HepG2 (cell line): ENCODE data around the gene PRSS33. TPM values are rescaled to one million over a fixed set of nuclear protein-coding genes. Genes with fewer than 3 reads are reported as not detected.

ENCODE experiments used
- ATAC-seq: fragments of 200-7000 bp; cut with Tn5 transposase; 3 replicates; pipeline ENCODE4 v1.9.1; 2020; ENCODE audit warnings: mild to moderate bottlenecking, moderate library complexity
- BruUV-seq: library from RNA; stranded (reverse); fragments of 400-500 nt; replicated peaks from 2 replicates; lab custom pipeline; 2021; lab: Mats Ljungman, UMichigan
- CTCF ChIA-PET: fragments of 300-600 bp; formaldehyde crosslinking; extraction: SDS; loops from one replicate; lab custom pipeline; 2021; ENCODE audit warnings: low total read pairs, inconsistent platforms, low intra/inter-chr PET ratio; lab: Yijun Ruan, JAX
- POLR2A ChIA-PET: fragments of 350-600 bp; sonication (Branson Sonifier 250); formaldehyde crosslinking; loops from one replicate; lab custom pipeline; 2020; ENCODE audit warnings: antibody characterized with exemption, inconsistent platforms; lab: Yijun Ruan, JAX
- DNase-seq: peaks from one replicate; pipeline ENCODE4 v3.0.0-alpha.2; 2015; ENCODE audit warnings: low spot score
- FAIRE-seq: peaks from 3 replicates; lab custom pipeline; 2011; peaks lifted over from hg19 to GRCh38; lab: Jason Lieb, UNC
- H2AFZ ChIP-seq: one replicate; pipeline ENCODE4 v1.6.1; 2011; ENCODE audit warnings: low read length, inconsistent platforms
- H3K27ac ChIP-seq: fragments of 300-600 bp; 3 replicates; pipeline ENCODE4 v1.8.0; 2011; ENCODE audit warnings: mixed run types, mild to moderate bottlenecking, mixed read lengths, low read length, inconsistent platforms; ENCODE audit not compliant: insufficient read depth; ENCODE audit errors: extremely low read length
- H3K27me3 ChIP-seq, 2 experiments: fragments of 200-600 bp in 1 of 2; 2 replicates in 1 of 2; 3 replicates in 1 of 2; pipeline versions ENCODE4 v1.6.0 to v1.8.0; 2011; ENCODE audit warnings: low read length in 2 of 2, mild to moderate bottlenecking in 2 of 2, moderate library complexity in 2 of 2, inconsistent platforms in 1 of 2; ENCODE audit not compliant: insufficient read depth in 2 of 2, control insufficient read depth in 1 of 2
- H3K36me3 ChIP-seq, 2 experiments: fragments of 200-600 bp in 1 of 2; replicated peaks in 1 of 2; 2 replicates in 1 of 2; 3 replicates in 1 of 2; pipeline versions ENCODE4 v1.5.1 to v1.8.0; 2011; ENCODE audit warnings: low read length in 2 of 2, inconsistent platforms in 1 of 2; ENCODE audit not compliant: insufficient read depth in 2 of 2, control insufficient read depth in 1 of 2
- H3K4me1 ChIP-seq: 2 replicates; pipeline ENCODE4 v1.5.1; 2012; ENCODE audit warnings: low read length, inconsistent platforms; ENCODE audit not compliant: insufficient read depth
- H3K4me2 ChIP-seq: 2 replicates; pipeline ENCODE4 v1.6.0; 2011; ENCODE audit warnings: low read depth, low read length, inconsistent platforms
- H3K4me3 ChIP-seq, 3 experiments: fragments of 200-600 bp in 1 of 3; sonication (generic), shearing (Covaris generic) in 1 of 3; replicated peaks in 1 of 3; 2 replicates each; pipeline ENCODE4 v1.5.1; 2011 to 2016; ENCODE audit warnings: low read length in 3 of 3, inconsistent platforms in 2 of 3, low read depth in 2 of 3, mild to moderate bottlenecking in 2 of 3, control low read depth in 1 of 3, mixed read lengths in 1 of 3; ENCODE audit not compliant: insufficient read depth in 1 of 3
- H3K79me2 ChIP-seq: one replicate; pipeline ENCODE4 v1.6.1; 2011; ENCODE audit warnings: low read length, inconsistent platforms; ENCODE audit not compliant: insufficient read depth
- H3K9ac ChIP-seq: 2 replicates; pipeline ENCODE4 v1.6.0; 2011; ENCODE audit warnings: mild to moderate bottlenecking, low read depth, low read length, inconsistent platforms; ENCODE audit not compliant: insufficient read depth
- H3K9me3 ChIP-seq: 2 replicates; pipeline ENCODE4 v1.5.1; 2012; ENCODE audit warnings: mild to moderate bottlenecking, low read length
- H4K20me1 ChIP-seq: 2 replicates; pipeline ENCODE4 v1.6.0; 2011; ENCODE audit warnings: inconsistent platforms, mild to moderate bottlenecking, low read length, moderate library complexity; ENCODE audit not compliant: insufficient read depth
- BRCA1 ChIP-seq: sonication (generic); formaldehyde crosslinking; IDR thresholded peaks from 2 replicates; pipeline ENCODE4 v1.4.0; 2020; ENCODE audit warnings: missing genetic modification reagents
- ELF4 ChIP-seq: sonication (generic); formaldehyde crosslinking; IDR thresholded peaks from 2 replicates; pipeline ENCODE4 v1.5.0; 2020; ENCODE audit warnings: missing genetic modification reagents, mild to moderate bottlenecking, moderate library complexity, borderline replicate concordance
- FOXA3 ChIP-seq: IDR thresholded peaks from 2 replicates; pipeline ENCODE4 v1.6.1; 2016; ENCODE audit warnings: missing genetic modification reagents, missing compliant biosample characterization
- POLR2A ChIP-seq, 2 experiments: IDR thresholded peaks; 2 replicates each; pipeline ENCODE4 v1.6.1; 2011; ENCODE audit warnings: low read depth in 2 of 2, low read length in 2 of 2, mild to moderate bottlenecking in 1 of 2, moderate library complexity in 1 of 2; ENCODE audit not compliant: insufficient read depth in 1 of 2
- POLR2AphosphoS2 ChIP-seq: IDR thresholded peaks from 2 replicates; pipeline ENCODE4 v1.6.1; 2011; ENCODE audit warnings: low read depth, low read length, improper control_type of control experiment
- RAD21 ChIP-seq: fragments of 450-650 bp; formaldehyde crosslinking; IDR thresholded peaks from 2 replicates; pipeline ENCODE4 v1.5.0; 2020; ENCODE audit warnings: mild to moderate bottlenecking
- RBM22 ChIP-seq: fragments of 200-400 bp; formaldehyde crosslinking; optimal IDR thresholded peaks from 2 replicates; pipeline ENCODE3; 2017; ENCODE audit warnings: mild to moderate bottlenecking, low read length, moderate library complexity
- SNAI1 ChIP-seq: sonication (generic); formaldehyde crosslinking; IDR thresholded peaks from 2 replicates; pipeline ENCODE4 v1.5.0; 2020; ENCODE audit warnings: mild to moderate bottlenecking, missing genetic modification reagents, borderline replicate concordance
- SPEN ChIP-seq: sonication (generic); formaldehyde crosslinking; IDR thresholded peaks from 2 replicates; pipeline ENCODE4 v1.5.1; 2020; ENCODE audit warnings: low read depth, mild to moderate bottlenecking, missing genetic modification reagents
- SRSF1 ChIP-seq: fragments of 200-400 bp; formaldehyde crosslinking; optimal IDR thresholded peaks from 2 replicates; pipeline ENCODE3; 2017; ENCODE audit warnings: mild to moderate bottlenecking, low read depth, low read length, moderate library complexity
- XRCC5 ChIP-seq: fragments of 200-400 bp; formaldehyde crosslinking; optimal IDR thresholded peaks from 2 replicates; pipeline ENCODE3; 2017; ENCODE audit warnings: mild to moderate bottlenecking, low read length
- ZBTB33 ChIP-seq: sonication (generic); formaldehyde crosslinking; IDR thresholded peaks from 2 replicates; pipeline ENCODE4 v1.4.0; 2020; ENCODE audit warnings: missing genetic modification reagents
- ZNF687 ChIP-seq: sonication (generic); formaldehyde crosslinking; IDR thresholded peaks from 2 replicates; pipeline ENCODE4 v1.5.1; 2020; ENCODE audit warnings: mild to moderate bottlenecking, missing genetic modification reagents, moderate library complexity
- ZNF790 ChIP-seq: sonication (generic); formaldehyde crosslinking; IDR thresholded peaks from 2 replicates; pipeline ENCODE4 v1.8.0; 2022; ENCODE audit warnings: missing genetic modification reagents, mild to moderate bottlenecking, borderline replicate concordance
- WGBS: methylation state at CpG from one replicate; pipeline ENCODE4 v1.1.6; 2017; ENCODE audit warnings: low lambda C conversion rate; 5-methylcytosine and 5-hydroxymethylcytosine counted together
- in situ Hi-C: cut with HindIII; loops from 2 replicates; pipeline ENCODE4 v1.10.0; 2017; ENCODE audit warnings: low pct_unique_long_range_greater_than_20kb; ENCODE audit not compliant: extremely low pct_ligation_motif_present
- intact Hi-C: fragments of 100-400 bp; cut with micrococcal nuclease; formaldehyde crosslinking; loops from one replicate; pipeline ENCODE4 v1.10.0; 2022; ENCODE audit not compliant: unreplicated experiment
- polyA plus RNA-seq, 8 experiments: library from polyadenylated mRNA; depleted of rRNA in 3 of 8; stranded (reverse) in 7 of 8; unstranded in 1 of 8; fragments of >200 nt; fragmentation: Illumina TruSeq in 4 of 8; extraction: Trizol in 4 of 8; gene quantifications; 2 replicates each; pipeline versions ENCODE4 v1.2.1 to v1.2.3, GENCODE V29; 2011 to 2016; ENCODE audit warnings: low read depth in 4 of 8, missing spikeins in 1 of 8, mixed read lengths in 1 of 8; ENCODE audit not compliant: insufficient read depth in 1 of 8
- total RNA-seq, 5 experiments: library from RNA; depleted of rRNA; stranded (reverse); fragments of >200 nt; fragmentation: Illumina TruSeq; extraction: Trizol; gene quantifications; 2 replicates each; pipeline ENCODE4 v1.2.3, GENCODE V29; 2016; ENCODE audit warnings: low read depth in 1 of 5

Gene PRSS33
- total and polyA plus RNA-seq, 2 of the 13 experiments (the other 11 are each of a cell fraction or from before 2014, with no cell fraction given): not detected

DNA sequence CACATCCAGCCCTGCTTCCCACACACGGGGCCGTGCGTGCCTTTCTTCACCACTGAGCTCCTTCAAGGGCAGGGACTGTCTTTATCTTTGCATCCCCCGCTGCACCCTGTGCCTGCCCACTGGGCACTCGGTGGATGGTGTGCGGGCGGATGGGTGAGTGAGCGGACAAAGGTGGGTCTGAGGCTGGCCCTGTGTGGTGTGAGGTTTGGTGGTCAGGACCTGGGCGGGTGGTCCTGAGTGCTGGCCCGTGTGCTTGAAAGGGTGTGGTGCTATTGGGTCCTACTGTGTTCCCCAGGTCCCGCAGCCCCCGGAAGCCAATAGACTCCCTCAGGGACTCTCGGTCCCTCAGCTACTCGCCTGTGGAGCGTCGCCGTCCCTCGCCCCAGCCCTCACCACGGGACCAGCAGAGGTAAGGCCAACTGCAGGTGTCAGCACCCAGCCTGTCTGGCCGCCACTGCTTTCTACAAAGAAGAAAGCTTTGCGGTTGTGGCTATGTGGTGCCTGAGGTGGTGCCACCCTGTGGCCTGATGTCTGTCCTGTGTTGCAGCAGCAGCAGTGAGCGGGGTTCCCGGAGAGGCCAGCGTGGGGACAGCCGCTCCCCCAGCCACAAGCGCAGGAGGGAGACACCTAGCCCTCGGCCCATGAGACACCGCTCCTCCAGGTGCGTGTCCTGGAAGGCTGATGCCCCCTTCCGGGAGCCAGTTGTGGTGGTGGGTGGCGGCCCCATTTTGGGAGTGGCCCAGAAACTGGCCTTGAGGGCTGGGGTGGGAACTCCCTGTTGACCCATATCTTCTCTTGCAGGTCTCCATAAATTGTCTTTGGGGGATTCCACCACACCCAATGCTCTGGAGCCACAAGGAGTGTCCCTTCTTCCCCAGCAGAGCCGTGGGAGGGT, 17.1 kb downstream of the PRSS33 start:
- ATAC-seq (peak; percentile 21), FAIRE-seq (no peak), DNase-seq (no peak)
- CTCF ChIA-PET: no interaction called here
- Histone ChIP-seq H3K9ac (no peak overlapping the region), H3K4me3 (no peak overlapping the region), H3K4me1 (peaks cover 5% of the 10 kb centered on the region), H3K36me3 (peaks cover 50 to 90% of the 10 kb centered on the region in 2 experiments), H3K27ac (no peak overlapping the region), H3K27me3 (no peaks in the 10 kb centered on the region), H4K20me1 (peaks cover 7% of the 10 kb centered on the region; the same call in 1 of the 2 replicates), H2AFZ (no peak overlapping the region), H3K9me3 (no peaks in the 10 kb centered on the region), H3K4me2 (no peak overlapping the region), H3K79me2 (peaks cover 18% of the 10 kb centered on the region)
- in situ Hi-C loops: no loop called here
- intact Hi-C loops: no loop called here
- POLR2A ChIA-PET: no interaction called here
- 97% methylated on average over 19 of the region's 32 CpGs for WGBS
- no TSS peak for BruUV-seq
- no peak for TF ChIP-seq SRSF1
- peak; percentile 25; the same call in 1 of the 2 replicates for TF ChIP-seq ZNF687
- TF ChIP-seq ELF4: no peak
- no peak for TF ChIP-seq BRCA1 (CRISPR knock-in tag)
- TF ChIP-seq ZBTB33: peak; percentile 88
- peak; percentile 51 for TF ChIP-seq RBM22
- peak in 1 of 2 experiments; percentile 30; a peak in 1 of 4 replicates for TF ChIP-seq POLR2A (IDR thresholded peaks at IDR 0.05; ENCODE audit: insufficient read depth in 1 of 2, low read depth in 2 of 2, low read length in 2 of 2)
- no peak for TF ChIP-seq SPEN (CRISPR knock-in tag)
- TF ChIP-seq ZNF790 (CRISPR knock-in tag): no peak
- TF ChIP-seq POLR2AphosphoS2: peak; percentile 28
- 0 out of 2 replicates have a peak, but pooled peaks have one; percentile 18 for TF ChIP-seq RAD21 (CRISPR knock-in tag)
- TF ChIP-seq SNAI1 (CRISPR knock-in tag): no peak
- no peak for TF ChIP-seq FOXA3 (CRISPR knock-in tag)
- no peak for TF ChIP-seq XRCC5
